ENCODE data around the gene SLC6A20.

Gene SLC6A20

DNA sequence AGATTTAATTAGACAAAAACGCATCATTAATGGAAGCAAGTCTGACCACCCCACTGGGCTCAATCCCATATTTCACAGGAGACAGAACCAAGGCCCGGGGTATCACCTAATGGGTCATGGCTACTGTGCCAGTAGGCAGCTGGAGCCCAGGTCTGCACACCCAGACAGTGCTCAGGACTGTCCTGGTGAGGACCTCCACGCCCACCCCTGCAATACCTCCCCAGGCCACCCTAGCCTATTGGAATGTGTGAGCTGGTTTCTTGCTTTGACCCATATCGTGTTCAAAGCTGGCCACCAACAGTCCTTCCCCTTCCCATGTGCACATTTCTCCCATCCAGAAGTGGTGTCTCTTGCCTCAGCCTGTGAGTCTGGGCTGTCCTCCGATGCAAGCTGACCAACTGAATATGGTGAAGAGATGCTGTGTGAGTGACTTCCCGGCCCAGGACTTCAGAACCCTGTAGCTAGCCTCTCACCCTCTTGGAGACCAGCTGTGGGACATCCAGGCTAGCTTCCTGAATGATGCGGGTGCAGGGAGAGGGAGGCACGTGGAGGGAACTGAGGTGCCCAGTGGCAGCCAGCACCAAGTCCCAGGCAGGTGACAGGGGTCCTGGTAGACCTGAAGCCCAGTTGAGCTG, 19.1 kb downstream of the SLC6A20 start:
- H3K4me3 ChIP-seq (ENCODE audit: low read depth, low read length), result no peak overlapping the region
- TF ChIP-seq, protein P1, sequence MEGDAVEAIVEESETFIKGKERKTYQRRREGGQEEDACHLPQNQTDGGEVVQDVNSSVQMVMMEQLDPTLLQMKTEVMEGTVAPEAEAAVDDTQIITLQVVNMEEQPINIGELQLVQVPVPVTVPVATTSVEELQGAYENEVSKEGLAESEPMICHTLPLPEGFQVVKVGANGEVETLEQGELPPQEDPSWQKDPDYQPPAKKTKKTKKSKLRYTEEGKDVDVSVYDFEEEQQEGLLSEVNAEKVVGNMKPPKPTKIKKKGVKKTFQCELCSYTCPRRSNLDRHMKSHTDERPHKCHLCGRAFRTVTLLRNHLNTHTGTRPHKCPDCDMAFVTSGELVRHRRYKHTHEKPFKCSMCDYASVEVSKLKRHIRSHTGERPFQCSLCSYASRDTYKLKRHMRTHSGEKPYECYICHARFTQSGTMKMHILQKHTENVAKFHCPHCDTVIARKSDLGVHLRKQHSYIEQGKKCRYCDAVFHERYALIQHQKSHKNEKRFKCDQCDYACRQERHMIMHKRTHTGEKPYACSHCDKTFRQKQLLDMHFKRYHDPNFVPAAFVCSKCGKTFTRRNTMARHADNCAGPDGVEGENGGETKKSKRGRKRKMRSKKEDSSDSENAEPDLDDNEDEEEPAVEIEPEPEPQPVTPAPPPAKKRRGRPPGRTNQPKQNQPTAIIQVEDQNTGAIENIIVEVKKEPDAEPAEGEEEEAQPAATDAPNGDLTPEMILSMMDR (IDR thresholded peaks at IDR 0.05; ENCODE audit: low read depth, low read length), result no peak
- TF ChIP-seq, protein P2, sequence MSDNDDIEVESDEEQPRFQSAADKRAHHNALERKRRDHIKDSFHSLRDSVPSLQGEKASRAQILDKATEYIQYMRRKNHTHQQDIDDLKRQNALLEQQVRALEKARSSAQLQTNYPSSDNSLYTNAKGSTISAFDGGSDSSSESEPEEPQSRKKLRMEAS (IDR thresholded peaks at IDR 0.05; ENCODE audit: low read depth, low read length), result no peak
- TF ChIP-seq MYC (IDR thresholded peaks at IDR 0.05; ENCODE audit: low read depth, low read length) (no peak), POLR2A (IDR thresholded peaks at IDR 0.05; ENCODE audit: extremely low read depth, insufficient read length) (no peak)

DNA sequence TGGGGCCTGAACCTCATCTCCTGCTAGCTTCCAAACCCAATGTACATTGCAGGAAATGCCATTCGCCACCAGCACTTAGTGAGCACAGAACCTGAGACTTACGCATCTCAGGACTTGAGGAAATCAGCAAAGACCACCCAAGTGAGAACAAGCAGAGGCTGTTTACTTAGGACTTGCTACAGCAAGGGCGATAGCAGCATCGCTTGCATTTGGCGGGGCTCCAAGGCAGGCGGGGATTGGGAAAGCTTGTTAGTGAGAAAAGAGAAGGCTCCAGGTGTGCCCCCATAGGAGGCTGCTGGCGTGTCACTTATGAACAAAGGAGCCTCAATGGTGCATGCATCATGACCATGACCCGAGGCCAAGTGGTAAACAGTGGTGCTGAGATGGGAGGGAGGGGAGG, 19.7 kb downstream of the SLC6A20 start:
- no peak overlapping the region for H3K4me3 ChIP-seq (ENCODE audit: low read depth, low read length)
- no peak for DNase-seq (ENCODE audit: low read depth)
- TF ChIP-seq MYC (IDR thresholded peaks at IDR 0.05; ENCODE audit: low read depth, low read length) (no peak), POLR2A (IDR thresholded peaks at IDR 0.05; ENCODE audit: extremely low read depth, insufficient read length) (no peak)
- TF ChIP-seq, protein P1 (IDR thresholded peaks at IDR 0.05; ENCODE audit: low read depth, low read length), result no peak
- TF ChIP-seq, protein P2 (IDR thresholded peaks at IDR 0.05; ENCODE audit: low read depth, low read length), result no peak

More for the DNA sequence above, 19.1 kb downstream of the SLC6A20 start:
- no peak for DNase-seq (ENCODE audit: low read depth)

DNA sequence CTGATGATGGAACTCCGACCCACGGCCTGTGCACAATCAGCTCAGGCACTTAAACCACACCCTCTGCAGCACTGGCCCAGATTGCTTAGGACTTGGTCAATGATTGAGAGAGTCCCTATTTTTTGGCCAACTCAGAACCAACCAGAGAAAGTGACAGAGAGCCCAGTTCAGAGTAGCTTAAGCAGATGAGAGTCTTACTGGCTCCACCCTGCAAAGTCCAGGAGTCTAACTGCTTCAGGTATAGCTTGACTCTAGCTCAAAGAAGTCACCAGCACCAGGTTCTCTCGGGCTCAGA, 20.1 kb downstream of the SLC6A20 start:
- no peak overlapping the region for H3K4me3 ChIP-seq (ENCODE audit: low read depth, low read length)
- TF ChIP-seq, protein P2 (IDR thresholded peaks at IDR 0.05; ENCODE audit: low read depth, low read length), result no peak
- TF ChIP-seq MYC (IDR thresholded peaks at IDR 0.05; ENCODE audit: low read depth, low read length) (no peak), POLR2A (IDR thresholded peaks at IDR 0.05; ENCODE audit: extremely low read depth, insufficient read length) (no peak)
- TF ChIP-seq, protein P1 (IDR thresholded peaks at IDR 0.05; ENCODE audit: low read depth, low read length), result no peak
- no peak for DNase-seq (ENCODE audit: low read depth)

DNA sequence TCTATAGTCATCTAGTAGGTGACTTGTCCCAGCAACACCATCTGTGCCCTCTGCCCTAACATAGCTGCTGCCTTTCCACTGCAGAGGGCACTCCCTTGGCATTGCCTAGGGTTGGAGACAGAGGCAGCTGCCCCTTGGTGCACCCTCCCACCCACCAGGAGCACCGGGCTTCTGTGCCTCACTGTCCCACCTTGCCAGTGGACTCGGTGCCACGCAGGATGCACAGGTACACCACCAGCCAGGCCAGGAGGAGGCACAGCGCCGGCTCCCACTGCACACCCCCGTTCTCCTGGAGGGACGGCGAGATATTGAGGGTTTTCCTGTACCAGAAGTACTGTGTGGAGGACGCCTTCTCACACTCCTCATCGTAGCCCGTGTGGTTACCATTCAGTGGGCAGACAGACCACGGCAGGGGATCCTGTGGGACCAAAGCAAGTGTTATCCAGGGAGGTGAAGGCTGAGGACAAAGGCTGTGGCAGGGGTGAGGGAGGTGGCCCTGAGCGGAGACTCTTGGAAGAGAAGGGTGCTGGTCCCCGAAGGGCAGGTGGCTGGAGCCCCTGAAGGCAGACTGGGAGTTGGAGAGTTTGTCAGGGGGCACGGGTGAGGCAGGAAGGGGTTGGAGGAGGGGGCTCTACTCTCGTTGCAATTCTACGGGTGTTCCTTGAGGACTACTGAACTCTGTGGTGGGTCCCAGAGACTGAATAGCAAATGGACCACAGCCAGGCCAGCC, 20.6 kb downstream of the SLC6A20 start:
- no peak overlapping the region for H3K4me3 ChIP-seq (ENCODE audit: low read depth, low read length)
- no peak for DNase-seq (ENCODE audit: low read depth)
- no peak for TF ChIP-seq POLR2A (IDR thresholded peaks at IDR 0.05; ENCODE audit: extremely low read depth, insufficient read length)
- TF ChIP-seq MYC (IDR thresholded peaks at IDR 0.05; ENCODE audit: low read depth, low read length), result no peak
- TF ChIP-seq, protein P1 (IDR thresholded peaks at IDR 0.05; ENCODE audit: low read depth, low read length), result no peak
- TF ChIP-seq, protein P2 (IDR thresholded peaks at IDR 0.05; ENCODE audit: low read depth, low read length), result no peak

DNA sequence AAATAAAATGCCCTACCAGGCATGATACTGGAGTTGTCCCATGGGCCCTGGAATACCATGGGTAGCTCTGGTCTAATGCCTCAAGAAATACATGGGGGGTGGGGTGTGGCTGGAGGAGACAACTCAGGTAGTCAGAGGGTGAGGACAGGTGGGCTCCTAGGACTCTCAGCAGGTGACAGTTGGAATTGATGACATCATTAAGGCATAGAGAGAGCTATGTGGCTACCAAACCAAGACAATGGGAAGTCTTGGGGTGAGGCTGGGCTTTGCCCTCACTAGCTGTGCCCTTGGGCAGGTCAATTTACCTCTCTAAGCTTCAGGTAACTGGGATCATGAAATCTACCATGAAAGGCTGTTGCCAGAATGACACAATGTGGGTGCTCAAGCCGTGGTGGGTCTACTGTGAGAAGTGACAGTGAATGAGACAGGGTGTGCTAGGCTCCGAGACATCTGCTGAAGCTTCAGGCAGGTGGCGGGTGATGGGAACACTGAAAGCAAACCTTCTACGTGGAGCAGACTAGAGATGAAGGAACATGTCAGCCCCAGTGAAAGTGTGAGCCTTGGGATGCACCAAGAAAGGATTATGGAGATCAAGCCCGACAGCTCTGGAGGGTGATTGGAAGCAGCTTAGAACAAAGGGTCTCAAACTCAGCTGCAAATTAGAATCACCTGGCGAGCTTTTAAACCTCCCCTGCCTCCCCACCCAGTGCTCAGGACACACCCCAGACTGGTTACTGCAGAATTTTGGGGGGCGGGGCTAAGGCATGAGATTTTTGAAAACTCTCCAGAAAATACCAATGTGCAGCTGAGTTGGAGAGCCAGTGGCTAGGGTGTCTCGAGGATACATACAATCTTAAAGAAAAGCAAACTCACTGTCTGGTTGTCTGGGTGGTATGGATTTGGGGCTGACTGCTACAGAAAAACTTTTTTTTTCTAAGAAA, 21.5 kb downstream of the SLC6A20 start:
- DNase-seq (ENCODE audit: low read depth), result no peak
- H3K4me3 ChIP-seq (ENCODE audit: low read depth, low read length), result no peak overlapping the region
- TF ChIP-seq, protein P1 (IDR thresholded peaks at IDR 0.05; ENCODE audit: low read depth, low read length), result no peak
- TF ChIP-seq, protein P2 (IDR thresholded peaks at IDR 0.05; ENCODE audit: low read depth, low read length), result no peak
- TF ChIP-seq POLR2A (IDR thresholded peaks at IDR 0.05; ENCODE audit: extremely low read depth, insufficient read length) (no peak), MYC (IDR thresholded peaks at IDR 0.05; ENCODE audit: low read depth, low read length) (no peak)

Measured in NB4 (cell line).